ENCODE data around the gene CREG2. TPM values are rescaled to one million over a fixed set of nuclear protein-coding genes. Genes with fewer than 3 reads are reported as not detected.

CREG2 gene
- total RNA-seq, 4 donors from 2014 or later: not detected

GRCh38 chr2:101400506-101401325 is 13.4 kb upstream of the CREG2 start:
- TF ChIP-seq CTCF (IDR thresholded peaks at IDR 0.05; ENCODE audit: low read depth): no peak

DNA sequence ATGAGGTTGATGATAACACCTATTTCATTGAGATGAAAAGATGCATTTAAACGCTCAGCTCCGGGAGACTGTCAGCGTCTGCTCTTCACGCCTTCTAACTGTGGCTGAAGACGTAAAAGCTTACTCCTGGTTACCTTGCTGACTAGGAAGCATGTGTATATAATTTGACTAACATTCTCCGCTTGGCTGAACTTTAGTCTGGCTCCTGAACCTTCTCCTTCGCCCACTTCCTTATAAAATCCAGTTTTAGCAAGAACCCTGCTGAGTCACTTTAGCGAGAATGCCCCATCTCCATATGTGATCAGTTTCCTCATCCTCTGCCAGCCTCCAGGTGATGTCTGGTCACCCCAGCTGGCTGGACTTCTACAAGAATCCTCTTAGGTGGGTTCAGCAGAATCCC is 12.7 kb upstream of the CREG2 start:
- no peak for TF ChIP-seq CTCF (IDR thresholded peaks at IDR 0.05; ENCODE audit: low read depth)

GRCh38 chr2:101399021-101399799 is 11.9 kb upstream of the CREG2 start:
- no peak for TF ChIP-seq CTCF (IDR thresholded peaks at IDR 0.05; ENCODE audit: low read depth)

DNA sequence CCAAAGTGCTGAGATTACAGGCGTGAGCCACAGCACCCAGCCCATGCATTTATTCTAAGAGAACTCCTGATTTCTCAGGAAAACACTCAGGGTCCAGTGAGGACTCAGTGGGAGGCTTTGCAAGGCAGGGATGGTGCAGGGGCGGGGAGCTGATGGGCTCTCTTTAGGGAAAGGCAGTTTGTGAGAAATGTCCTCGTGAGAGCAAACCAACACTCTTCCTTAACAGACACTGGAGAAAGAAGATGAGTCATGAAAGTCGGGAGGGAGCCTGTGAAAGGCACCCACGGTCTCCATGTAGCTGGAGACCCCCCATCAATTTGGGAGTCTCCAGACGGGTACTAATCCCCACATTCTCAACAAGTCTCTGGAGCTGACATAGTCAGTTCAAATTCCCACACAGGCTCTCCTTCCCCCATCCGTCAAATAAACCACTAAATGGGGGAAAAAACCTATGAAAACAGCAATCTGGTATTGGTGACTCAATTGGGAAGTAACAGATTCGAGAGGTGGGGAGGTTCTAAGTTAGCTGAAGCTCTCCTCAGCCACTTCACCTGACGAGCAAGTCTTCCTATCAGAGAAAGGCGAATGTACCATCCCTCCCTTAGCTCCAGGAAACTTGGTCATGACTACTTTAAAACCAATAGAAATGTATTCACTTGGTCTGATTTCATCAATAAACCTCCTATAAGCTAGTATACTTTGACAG is 11.0 kb upstream of the CREG2 start:
- no peak for TF ChIP-seq CTCF (IDR thresholded peaks at IDR 0.05; ENCODE audit: low read depth)

DNA sequence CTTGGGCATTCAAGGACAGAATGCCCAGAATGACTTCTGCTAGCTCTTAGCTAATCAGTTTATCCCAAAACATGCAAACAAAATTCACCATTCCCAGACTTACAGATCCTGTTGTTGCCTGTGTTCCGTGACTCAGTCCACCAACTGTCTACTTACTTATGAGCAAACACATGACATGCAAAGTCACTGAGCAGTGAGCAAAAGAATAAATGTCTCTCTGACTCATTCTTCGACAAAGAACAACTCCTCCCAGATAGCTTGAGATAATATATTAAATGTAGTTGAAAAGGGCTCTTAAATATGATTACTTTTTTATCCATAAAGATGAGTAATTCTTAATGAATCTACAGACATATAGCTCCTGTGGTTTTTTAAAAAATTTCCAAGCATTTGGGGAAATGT is 9.0 kb upstream of the CREG2 start:
- no peak for TF ChIP-seq CTCF (IDR thresholded peaks at IDR 0.05; ENCODE audit: low read depth)

DNA sequence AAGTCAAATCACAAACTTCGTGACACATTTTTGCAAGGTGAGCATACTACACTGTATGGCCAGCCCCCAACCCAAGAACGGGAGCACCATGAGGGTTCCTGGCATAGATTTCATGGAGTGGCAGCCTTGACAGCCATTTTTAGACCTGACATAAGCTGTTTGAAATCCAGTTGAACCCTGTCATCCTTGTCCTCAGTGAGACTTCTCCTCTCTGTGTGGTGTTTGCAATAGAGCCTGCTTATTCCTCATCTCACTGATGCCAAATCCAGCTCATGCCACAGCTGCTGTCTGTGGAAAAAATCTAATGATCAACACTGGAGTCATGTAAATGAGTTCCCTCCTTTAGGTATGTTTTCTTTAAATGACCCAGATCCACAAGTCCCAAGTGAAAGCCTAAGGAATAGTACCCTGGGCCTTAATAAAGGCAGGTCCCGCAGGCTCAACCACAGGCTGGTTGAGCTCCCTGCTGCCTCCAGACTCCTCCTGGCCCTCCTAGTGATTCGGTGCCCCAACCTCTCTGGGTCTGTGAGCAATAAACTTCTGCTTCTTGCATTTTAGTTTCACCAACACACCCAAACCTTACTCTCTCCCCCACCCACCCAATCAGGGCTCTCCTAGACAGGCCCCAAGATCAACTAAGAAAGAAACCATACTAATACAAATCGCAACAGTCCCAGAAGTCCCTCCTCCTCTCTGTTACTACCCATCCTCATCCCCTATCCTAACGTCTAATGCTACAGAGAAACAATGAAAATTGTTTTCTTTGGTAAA is 8.4 kb upstream of the CREG2 start:
- no peak for TF ChIP-seq CTCF (IDR thresholded peaks at IDR 0.05; ENCODE audit: low read depth)

Data from subcutaneous adipose tissue (tissue), 4 donors.